NCI-H146 (cell line): ENCODE data around the gene ZDHHC14.
"Not testable (repeated sequence)": the region's sequence is repeated elsewhere in the genome, so short reads cannot be mapped to it uniquely, and the experiment has no call there.

Experiments used
- DNase-seq: peaks from one replicate; lab custom pipeline; 2025; lab: John Stamatoyannopoulos, UW

The ZDHHC14 gene

GRCh38 chr6:157571269-157571668 lies 190.3 kb downstream of the ZDHHC14 start:
- DNase-seq: peak; percentile 63

GRCh38 chr6:157571950-157572349 lies 191.0 kb downstream of the ZDHHC14 start:
- DNase-seq: no peak

DNA sequence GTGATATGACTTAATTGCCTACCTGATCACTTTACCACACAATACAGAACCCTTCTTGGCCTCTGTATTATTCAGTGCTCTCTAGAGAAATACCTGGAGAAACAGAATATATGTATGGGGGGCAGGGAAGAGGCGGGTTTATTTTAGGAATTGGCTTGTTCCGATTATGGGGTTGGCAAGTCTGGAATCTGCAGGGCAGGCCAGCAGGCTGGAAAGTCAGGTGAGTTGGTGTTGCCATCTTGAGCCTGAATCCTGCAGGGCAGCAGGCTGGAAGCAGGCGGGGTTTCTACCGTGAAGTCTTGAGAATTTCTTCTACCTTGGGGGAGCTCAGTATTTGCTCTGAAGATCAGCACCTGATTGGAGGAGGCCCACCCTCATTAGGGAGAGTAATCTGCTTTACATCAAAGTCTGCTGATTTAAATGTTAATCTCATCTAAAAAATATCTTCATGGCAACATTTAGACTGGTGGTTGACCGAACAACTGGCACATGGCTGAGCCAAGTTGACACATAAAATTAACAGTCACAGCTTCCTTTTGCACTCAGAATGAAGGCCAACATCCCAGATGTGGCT lies 193.9 kb downstream of the ZDHHC14 start:
- no peak for DNase-seq

- no peak for DNase-seq
Measured at GRCh38 chr6:157575436-157576145, 194.6 kb downstream of the ZDHHC14 start.

DNA sequence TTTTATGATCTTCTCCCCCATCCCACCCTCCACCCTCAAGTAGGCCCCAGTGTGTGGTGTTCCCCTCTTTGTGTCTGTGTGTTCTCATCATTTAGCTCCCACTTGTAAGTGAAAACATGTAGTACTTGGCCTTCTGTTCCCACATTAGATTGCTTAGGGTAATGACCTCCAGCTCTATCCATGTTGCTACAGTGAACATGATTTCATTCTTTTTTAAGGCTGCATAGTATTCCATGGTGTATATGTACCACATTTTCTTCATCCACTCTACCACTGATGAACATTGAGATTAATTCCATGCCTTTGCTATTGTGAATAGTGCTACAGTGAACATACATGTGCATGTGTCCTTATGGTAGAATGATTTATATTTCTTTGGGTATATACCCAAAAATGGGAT lies 196.0 kb downstream of the ZDHHC14 start:
- not testable (repeated sequence) for DNase-seq

DNA sequence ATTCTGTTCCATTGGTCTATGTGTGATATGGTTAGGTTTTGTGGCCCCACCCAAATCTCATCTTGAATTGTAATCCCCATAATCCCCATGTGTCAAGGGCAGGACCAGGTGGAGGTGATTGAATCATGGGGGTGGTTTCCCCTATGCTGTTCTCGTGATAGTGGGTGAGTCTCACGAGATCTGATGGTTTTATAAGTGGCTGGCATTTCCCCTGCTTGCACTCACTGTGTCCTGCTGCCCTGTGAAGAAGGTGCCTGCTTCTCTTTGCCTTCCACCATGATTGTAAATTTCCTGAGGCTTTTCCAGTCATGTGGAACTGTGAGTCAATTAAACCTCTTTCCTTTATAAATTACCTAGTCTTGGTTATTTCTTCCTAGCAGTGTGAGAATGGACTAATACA lies 197.5 kb downstream of the ZDHHC14 start:
- DNase-seq: not testable (repeated sequence)

GRCh38 chr6:157579467-157580031 lies 198.6 kb downstream of the ZDHHC14 start:
- no peak for DNase-seq

DNA sequence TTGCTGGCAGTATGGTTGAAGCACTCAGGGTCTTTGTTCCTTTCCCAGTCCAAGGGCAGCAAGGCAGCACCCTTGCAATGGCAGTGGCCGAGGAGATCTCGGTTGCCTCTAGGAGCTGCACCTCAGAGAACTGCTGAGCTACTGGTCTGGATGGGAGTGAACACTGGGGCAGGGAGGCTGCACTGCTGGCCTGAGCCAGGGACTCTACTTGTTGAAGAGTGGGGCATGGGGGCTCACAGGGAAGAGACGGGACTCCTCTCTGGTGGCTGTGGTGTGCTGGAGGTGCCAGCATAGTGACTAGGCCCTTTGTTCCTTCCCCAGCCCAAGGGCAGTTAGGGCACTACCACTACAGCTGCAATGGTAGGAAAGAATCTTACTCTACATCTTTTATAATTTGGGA lies 203.0 kb downstream of the ZDHHC14 start:
- DNase-seq: no peak

DNA sequence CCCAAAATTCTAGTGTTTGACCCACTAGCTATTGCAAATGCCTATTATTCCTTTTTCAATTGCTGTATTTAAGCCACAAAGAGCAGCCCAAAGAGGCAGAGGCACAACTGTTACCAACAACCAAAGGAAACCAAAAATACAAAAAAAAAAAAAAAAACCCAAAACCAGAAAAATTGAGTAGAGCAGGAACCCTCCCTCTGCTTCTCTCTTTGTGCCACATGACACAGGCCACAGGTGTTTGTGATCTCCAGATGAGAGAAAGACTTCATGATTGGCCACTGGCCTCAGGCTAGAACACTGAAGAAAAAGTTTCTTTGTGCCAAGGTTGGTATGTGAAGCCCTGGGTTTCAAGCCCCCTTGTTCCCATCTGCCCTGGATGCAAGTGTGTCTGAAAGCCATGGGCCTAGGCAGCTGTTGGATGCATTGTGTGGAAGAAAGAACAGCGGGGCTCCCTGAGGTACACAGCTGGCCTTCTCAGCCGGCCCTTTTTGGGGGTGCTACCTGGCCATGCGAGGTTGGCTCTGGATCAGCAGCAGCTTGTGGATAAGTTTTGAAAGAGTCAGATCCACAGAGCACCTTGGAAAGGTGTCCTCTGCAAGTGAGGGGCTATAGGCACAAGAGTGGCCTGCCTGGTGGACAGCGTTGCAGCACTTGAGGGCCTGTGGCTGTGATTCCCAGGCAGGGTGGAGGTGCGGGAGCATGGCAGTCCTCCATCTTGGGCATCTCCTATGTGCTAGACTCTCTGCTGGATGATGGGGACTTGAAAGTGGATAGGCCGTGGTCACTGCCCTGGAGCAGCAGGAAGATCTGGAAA lies 204.5 kb downstream of the ZDHHC14 start:
- no peak for DNase-seq

DNA sequence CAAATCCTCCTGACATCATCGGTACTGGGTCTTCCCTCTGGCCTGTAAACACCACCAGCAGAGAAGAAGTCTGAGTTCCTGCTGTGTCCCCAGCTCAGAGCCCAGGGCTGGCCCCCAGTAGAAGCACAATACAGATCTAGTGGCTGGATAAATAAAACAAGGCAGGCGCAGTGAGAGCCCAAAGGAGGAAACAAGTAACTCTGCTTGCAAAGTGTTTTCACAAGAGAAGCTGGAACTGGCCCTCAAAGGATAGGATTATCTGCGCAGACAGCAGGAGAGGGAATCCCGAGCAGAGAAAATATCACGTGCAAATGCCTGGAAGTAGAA lies 205.1 kb downstream of the ZDHHC14 start:
- no peak for DNase-seq

GRCh38 chr6:157586476-157587126 lies 205.6 kb downstream of the ZDHHC14 start:
- no peak for DNase-seq

GRCh38 chr6:157587127-157587926 lies 206.3 kb downstream of the ZDHHC14 start:
- DNase-seq: no peak

- DNase-seq: not testable (repeated sequence)
Measured at GRCh38 chr6:157590654-157591053, 209.7 kb downstream of the ZDHHC14 start.

- no peak for DNase-seq
Measured at GRCh38 chr6:157592541-157592940, 211.6 kb downstream of the ZDHHC14 start.

GRCh38 chr6:157592980-157593379 lies 212.0 kb downstream of the ZDHHC14 start:
- DNase-seq: no peak

DNA sequence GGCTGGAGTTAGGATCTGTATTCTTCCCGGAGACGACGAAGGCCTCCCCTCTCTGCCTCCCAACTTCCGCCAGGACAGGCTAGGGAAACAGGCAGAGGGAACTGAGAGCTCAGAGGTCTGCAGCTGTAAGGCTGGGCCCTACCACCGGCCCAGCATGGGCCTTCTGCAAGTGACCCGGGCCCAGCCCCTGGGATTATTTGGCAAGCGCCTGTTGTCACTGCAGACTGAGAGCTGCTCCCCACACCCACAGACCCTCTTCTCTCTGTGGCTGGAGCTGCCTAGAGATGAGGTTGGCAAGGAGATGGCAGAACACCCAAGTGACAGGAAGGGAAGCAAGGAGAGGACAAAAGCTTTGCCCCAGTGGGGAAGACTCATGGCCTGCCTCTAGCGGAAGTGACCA lies 212.6 kb downstream of the ZDHHC14 start:
- DNase-seq: no peak

GRCh38 chr6:157594292-157594691 lies 213.3 kb downstream of the ZDHHC14 start:
- DNase-seq: no peak

DNA sequence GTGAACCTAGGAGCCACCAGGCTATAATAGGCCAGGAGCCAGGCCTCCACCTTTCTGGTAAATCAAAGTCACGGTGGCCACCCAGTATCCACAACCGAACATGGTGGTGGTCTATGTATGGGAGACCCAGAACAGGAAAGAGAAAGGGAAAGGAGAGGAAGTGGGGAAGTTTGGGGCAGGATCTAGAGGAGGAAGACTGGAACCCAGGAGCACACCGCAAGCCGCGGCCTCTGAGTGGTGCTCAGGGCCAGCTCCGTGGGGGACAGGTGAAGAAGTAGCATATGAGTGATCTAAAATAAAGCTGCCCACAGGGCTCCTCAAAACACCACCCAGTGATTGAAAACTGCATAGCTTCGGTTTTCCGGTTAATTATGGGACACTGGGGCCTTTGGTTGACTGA lies 214.8 kb downstream of the ZDHHC14 start:
- no peak for DNase-seq

- DNase-seq: no peak
Measured at GRCh38 chr6:157596461-157596860, 215.5 kb downstream of the ZDHHC14 start.

- DNase-seq: no peak
Measured at GRCh38 chr6:157596886-157597285, 215.9 kb downstream of the ZDHHC14 start.
